Mucosa of stomach (tissue), 1 donor: ENCODE data around the gene COL27A1.
"Not testable (repeated sequence)": the region's sequence is repeated elsewhere in the genome, so short reads cannot be mapped to it uniquely, and the experiment has no call there.

ENCODE experiments used
- H3K27me3 ChIP-seq: one replicate; pipeline ENCODE4 v1.7.0; 2013; ENCODE audit warnings: mild to moderate bottlenecking, low read length; ENCODE audit not compliant: control insufficient read depth, insufficient read depth
- H3K36me3 ChIP-seq: one replicate; pipeline ENCODE4 v1.7.0; 2013; ENCODE audit warnings: low read length; ENCODE audit not compliant: control insufficient read depth, insufficient read depth
- H3K4me1 ChIP-seq: one replicate; pipeline ENCODE4 v1.7.0; 2013; ENCODE audit warnings: mild to moderate bottlenecking, low read length; ENCODE audit not compliant: control insufficient read depth, insufficient read depth
- H3K4me3 ChIP-seq: one replicate; pipeline ENCODE4 v1.7.0; 2013; ENCODE audit warnings: low read length
- H3K9ac ChIP-seq: one replicate; pipeline ENCODE4 v1.7.0; 2013; ENCODE audit warnings: mild to moderate bottlenecking, low read length, moderate library complexity
- H3K9me3 ChIP-seq: one replicate; pipeline ENCODE4 v1.7.0; 2013; ENCODE audit warnings: mild to moderate bottlenecking, low read length, moderate library complexity; ENCODE audit not compliant: control insufficient read depth
- donor health status: Pancreatic carcinoma.

Gene COL27A1

GRCh38 chr9:114327749-114328148 is 172.4 kb downstream of the COL27A1 start:
- no peak overlapping the region for H3K9ac ChIP-seq

GRCh38 chr9:114328357-114328820 is 173.1 kb downstream of the COL27A1 start:
- not testable (repeated sequence) for H3K9ac ChIP-seq, H3K36me3 ChIP-seq, H3K27me3 ChIP-seq, H3K9me3 ChIP-seq, H3K4me3 ChIP-seq
- peaks cover 20% of the 10 kb centered on the region for H3K4me1 ChIP-seq

More at GRCh38 chr9:114327749-114328148, 172.4 kb downstream of the COL27A1 start:
- H3K4me3 ChIP-seq = no peak overlapping the region
- H3K4me1 ChIP-seq = peaks cover 20% of the 10 kb centered on the region
- H3K9me3 ChIP-seq = no peaks in the 10 kb centered on the region
- no peaks in the 10 kb centered on the region for H3K27me3 ChIP-seq
- no peaks in the 10 kb centered on the region for H3K36me3 ChIP-seq

GRCh38 chr9:114328937-114329624 is 173.7 kb downstream of the COL27A1 start:
- H3K9ac ChIP-seq, H3K4me3 ChIP-seq, H3K36me3 ChIP-seq, H3K9me3 ChIP-seq, H3K27me3 ChIP-seq: not testable (repeated sequence)
- peaks cover 20% of the 10 kb centered on the region for H3K4me1 ChIP-seq

- not testable (repeated sequence) for H3K9me3 ChIP-seq, H3K36me3 ChIP-seq, H3K27me3 ChIP-seq, H3K4me3 ChIP-seq, H3K9ac ChIP-seq
- peaks cover 20% of the 10 kb centered on the region for H3K4me1 ChIP-seq
Observed at GRCh38 chr9:114329625-114330022, 174.3 kb downstream of the COL27A1 start, which contains the start of gene ORM2. TSS of gene ORM2 (plus strand) at chr9:114329869. CDS start at chr9:114329905, 36 bp downstream.

- no peaks in the 10 kb centered on the region for H3K27me3 ChIP-seq
- H3K4me1 ChIP-seq = peaks cover 20% of the 10 kb centered on the region
- no peaks in the 10 kb centered on the region for H3K9me3 ChIP-seq
- H3K4me3 ChIP-seq = no peak overlapping the region
- no peaks in the 10 kb centered on the region for H3K36me3 ChIP-seq
- no peak overlapping the region for H3K9ac ChIP-seq
Observed at GRCh38 chr9:114330636-114331035, 175.3 kb downstream of the COL27A1 start.

- not testable (repeated sequence) for H3K9ac ChIP-seq, H3K27me3 ChIP-seq, H3K36me3 ChIP-seq, H3K4me3 ChIP-seq, H3K9me3 ChIP-seq
- peaks cover 20% of the 10 kb centered on the region for H3K4me1 ChIP-seq
Observed at GRCh38 chr9:114331229-114332195, 176.2 kb downstream of the COL27A1 start.

GRCh38 chr9:114332474-114333040 is 177.2 kb downstream of the COL27A1 start:
- not testable (repeated sequence) for H3K36me3 ChIP-seq, H3K27me3 ChIP-seq, H3K9ac ChIP-seq, H3K9me3 ChIP-seq, H3K4me3 ChIP-seq
- H3K4me1 ChIP-seq = peaks cover 19% of the 10 kb centered on the region

GRCh38 chr9:114333718-114334117 is 178.4 kb downstream of the COL27A1 start:
- not testable (repeated sequence) for H3K9me3 ChIP-seq, H3K4me1 ChIP-seq, H3K4me3 ChIP-seq, H3K9ac ChIP-seq, H3K27me3 ChIP-seq
- peaks cover 10% of the 10 kb centered on the region for H3K36me3 ChIP-seq

- Histone ChIP-seq H3K27me3 (no peaks in the 10 kb centered on the region), H3K4me3 (no peak overlapping the region), H3K4me1 (no peaks in the 10 kb centered on the region), H3K9me3 (no peaks in the 10 kb centered on the region), H3K9ac (no peak overlapping the region), H3K36me3 (peaks cover 15% of the 10 kb centered on the region)
Observed at GRCh38 chr9:114334490-114334889, 179.2 kb downstream of the COL27A1 start.

- Histone ChIP-seq H3K9ac (no peak overlapping the region), H3K4me1 (no peaks in the 10 kb centered on the region), H3K4me3 (no peak overlapping the region), H3K27me3 (no peaks in the 10 kb centered on the region), H3K36me3 (peaks cover 17% of the 10 kb centered on the region), H3K9me3 (no peaks in the 10 kb centered on the region)
Observed at GRCh38 chr9:114335745-114336144, 180.4 kb downstream of the COL27A1 start.

GRCh38 chr9:114336157-114336556 is 180.8 kb downstream of the COL27A1 start:
- H3K9me3 ChIP-seq = no peaks in the 10 kb centered on the region

More at GRCh38 chr9:114336157-114336556, 180.8 kb downstream of the COL27A1 start:
- Histone ChIP-seq H3K4me1 (no peaks in the 10 kb centered on the region), H3K4me3 (no peak overlapping the region), H3K27me3 (no peaks in the 10 kb centered on the region), H3K9ac (no peak overlapping the region), H3K36me3 (peaks cover 17% of the 10 kb centered on the region)
